Stimulated activated CD8-positive, alpha-beta memory T cell treated with anti-CD3 and anti-CD28 coated beads, Interleukin-15, amount 100 ng/mL, for 4 hours (primary cell): Measurements from ENCODE around the gene TRAP1.
"Not testable (repeated sequence)": the region's sequence is repeated elsewhere in the genome, so short reads cannot be mapped to it uniquely, and the experiment has no call there.

Experiments
- DNase-seq, 2 donors: peaks; one replicate each; pipeline ENCODE4 v3.0.0-alpha.2; 2020; ENCODE audit warnings: low read depth in 2 of 2

TRAP1 gene

DNA sequence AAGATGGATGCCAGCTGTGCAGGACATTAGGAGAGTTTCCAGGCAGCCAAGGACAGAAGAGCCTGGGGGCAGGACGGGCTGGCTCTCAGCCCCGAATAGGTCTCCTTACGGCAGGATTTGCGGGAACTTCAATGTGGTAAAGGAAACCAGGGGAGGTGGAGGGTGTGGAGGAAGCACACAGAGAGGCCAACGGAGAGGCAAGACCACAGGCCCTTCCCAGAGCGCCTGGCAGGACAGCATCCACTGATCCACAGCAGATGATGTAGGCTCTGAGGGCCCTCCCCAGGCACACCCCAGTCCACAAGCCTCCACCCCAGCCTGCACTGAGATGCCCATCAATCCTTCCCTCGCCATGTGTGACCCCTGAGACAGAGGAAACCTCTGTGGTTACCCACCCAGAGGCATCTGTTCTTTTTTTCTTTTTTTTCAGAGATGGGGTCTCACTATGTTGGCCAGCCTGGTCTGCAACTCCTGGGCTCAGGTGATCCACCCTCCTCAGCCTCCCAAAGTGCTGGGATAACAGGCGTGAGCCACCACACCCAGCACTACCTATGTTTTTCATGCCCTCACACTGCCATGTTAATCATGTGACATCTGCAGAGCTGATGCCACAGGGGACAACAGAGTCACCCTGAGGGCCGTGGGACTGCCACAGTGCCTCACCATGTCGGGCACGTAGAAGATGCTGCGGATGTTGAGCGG, 43.5 kb downstream of the TRAP1 start:
- no peak for DNase-seq

DNA sequence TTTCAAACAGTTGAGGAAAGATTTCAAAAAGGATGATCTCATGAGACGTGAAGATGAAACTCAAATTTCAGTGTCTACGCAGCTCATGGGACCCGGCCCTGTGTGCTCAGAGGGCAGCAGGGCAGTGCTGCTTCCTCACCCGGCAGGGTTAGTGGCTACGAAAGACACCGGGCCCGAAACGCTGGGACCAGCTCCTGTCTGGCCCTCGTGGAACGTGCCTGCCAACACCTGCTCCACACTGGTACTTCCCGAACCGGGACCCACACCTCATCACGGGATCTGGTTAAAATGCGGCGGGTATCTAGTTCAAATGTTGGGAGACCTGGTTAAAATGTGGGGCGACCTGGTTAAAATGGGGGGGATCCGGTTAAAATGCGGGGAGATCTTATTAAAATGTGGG, 44.1 kb downstream of the TRAP1 start:
- no peak for DNase-seq

GRCh38 chr16:3672571-3673041, 44.7 kb downstream of the TRAP1 start:
- no peak for DNase-seq

DNA sequence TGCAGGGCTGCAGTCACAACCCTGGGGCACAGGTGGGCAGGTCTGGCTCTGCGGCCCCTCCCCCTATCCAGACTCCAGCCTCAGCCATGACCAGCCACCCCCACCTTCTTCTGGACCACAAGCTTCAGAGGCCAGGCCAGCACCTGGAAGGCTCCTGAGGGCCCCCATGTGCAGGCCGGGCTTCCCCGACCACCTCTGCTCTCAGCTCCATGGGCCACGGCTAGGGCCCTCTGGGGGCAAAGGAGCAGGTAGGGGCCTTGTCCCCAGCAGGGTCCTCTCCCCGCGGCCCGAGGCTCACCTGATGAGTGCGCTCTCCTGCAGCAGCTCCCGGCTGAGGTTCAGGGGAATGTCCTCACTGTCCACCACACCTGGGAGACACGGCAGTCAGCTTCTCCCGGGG, 45.9 kb downstream of the TRAP1 start:
- DNase-seq: no peak

GRCh38 chr16:3670711-3671110, 46.6 kb downstream of the TRAP1 start:
- DNase-seq: no peak

- DNase-seq: no peak
Measured at GRCh38 chr16:3669082-3669481, 48.2 kb downstream of the TRAP1 start.

DNA sequence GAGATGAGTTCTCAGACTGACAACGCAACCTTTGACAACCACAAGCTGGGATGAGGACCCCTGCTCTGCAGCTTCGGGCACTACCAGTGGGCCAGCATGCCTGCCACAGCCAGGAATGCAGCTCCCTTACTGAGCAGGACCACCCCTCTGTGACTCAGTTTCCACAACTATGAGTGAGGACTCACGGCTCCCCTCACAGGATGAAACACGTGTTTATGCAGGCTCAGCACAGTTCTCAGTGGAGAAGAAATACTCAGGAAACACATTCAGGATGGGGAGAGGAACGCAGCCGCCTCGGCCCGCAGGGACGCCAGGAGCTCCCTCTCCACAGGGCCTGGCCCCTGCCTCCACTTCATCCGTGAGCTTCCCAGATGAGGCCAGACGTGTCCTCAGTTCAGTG, 48.7 kb downstream of the TRAP1 start:
- no peak for DNase-seq

DNA sequence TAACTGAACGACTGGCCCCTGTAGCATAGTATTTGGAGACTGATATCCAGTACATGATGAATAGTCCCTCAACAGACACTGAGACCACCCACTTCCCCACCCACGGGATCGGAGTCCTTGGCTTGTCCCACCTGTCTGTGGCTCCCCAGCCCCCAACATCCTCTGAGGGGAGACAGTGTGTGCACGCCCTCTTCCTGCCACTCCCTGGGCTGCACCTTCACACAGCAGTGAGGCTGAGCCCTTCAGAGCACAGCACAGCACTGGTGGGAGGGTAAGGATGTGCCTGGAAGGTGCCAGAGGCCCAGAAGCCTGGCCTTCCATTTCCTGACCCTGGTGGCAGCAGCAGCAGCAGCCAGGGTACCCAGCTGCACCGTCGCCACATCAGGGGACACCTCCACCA, 51.8 kb downstream of the TRAP1 start:
- peak; percentile 13 to 18 for DNase-seq

DNA sequence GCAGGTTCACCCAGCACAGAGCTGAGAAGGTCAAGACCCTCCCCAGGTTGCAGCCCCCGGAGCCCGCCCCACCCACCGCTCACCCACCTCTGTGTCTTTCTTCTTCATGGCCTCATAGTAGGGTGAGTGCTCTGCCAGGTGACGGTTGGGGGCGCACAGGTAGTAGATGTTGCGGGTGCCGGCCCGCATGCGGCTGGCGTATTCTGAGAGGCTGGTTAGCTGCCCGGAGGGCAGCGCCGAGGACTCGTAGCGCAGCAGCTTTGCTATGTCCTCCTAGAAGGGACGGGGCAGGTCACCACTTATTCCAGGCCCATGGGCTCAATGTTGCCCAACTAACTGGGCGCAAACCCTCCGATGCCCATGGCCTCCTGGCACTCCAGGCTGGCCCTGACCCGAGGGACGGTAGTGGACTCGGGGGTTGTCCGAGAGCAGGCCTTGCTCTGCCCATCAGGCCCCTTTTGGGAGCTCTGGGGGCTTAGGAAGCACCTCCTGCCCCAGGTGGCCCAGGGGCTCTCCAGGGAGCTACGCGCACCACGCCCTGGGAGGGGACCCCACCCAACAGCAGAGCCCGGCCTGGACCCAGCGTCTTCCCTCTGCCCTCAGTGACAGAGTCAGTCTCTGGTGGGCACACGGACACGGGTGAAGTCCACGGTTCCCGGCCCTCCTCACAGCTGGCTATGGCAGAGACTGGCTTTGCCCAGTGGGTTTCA, 53.0 kb downstream of the TRAP1 start:
- no peak for DNase-seq

DNA sequence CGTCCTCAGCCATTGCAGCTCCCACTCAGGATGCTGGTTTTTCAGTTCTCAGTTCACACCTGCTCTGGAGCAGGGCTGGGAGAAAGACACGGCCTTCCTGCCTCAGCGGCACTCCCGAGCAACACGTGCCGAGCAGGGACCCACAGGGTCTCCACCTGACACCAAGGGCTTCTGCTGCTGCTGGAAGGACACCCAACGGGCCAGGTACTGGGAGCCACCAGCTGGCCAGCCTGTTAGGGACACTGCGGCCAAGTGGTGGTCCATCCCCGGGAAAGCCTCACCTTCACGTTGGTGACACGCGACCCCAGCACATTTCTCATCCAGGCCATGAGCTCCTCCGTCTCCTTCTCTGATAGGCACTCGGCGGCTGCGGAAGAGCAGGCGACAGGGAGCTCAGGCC, 54.7 kb downstream of the TRAP1 start:
- DNase-seq: no peak

DNA sequence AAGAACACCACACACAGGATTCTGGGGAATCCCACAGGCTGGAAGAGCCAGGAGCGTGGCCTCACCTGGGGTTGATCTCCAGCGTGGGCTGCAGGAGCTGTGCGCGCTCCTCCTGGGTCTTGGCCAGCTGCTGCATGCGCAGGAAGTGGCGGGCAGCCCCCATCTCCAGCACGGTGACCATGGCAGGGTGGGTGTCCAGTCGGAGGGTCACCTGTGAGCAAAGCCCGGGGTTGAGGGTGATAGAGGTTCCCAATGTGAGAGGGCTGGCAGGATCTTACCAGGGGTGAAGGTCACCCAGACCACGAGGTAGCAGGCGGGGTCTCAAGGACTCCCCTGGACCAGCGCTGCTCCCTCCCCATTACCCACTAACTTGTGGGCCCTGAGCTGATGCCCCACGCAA, 55.4 kb downstream of the TRAP1 start:
- DNase-seq: no peak

GRCh38 chr16:3661311-3661710, 56.0 kb downstream of the TRAP1 start:
- no peak for DNase-seq

DNA sequence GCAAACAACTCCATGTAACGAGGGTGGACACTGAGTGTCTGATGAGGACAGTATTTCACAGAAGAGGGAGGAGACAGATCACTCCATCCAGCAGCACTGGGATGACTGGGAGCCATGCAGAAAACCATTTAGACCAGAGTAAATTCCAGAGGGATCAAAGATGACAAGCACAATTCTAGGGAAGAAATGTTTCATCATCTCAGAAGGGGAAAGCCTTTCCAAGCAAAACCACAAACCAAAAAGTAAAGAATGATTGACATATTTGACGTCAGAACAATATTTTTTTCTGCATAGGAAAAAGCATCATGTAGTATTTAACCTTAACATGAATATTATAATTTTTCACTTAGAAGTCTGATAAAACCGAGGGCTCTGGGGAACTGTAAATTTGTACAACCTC, 58.1 kb downstream of the TRAP1 start:
- DNase-seq: no peak

- DNase-seq: peak in 1 of 2 donors; percentile 37
Measured at GRCh38 chr16:3656491-3657468, 60.5 kb downstream of the TRAP1 start.

- DNase-seq: not testable (repeated sequence)
Measured at GRCh38 chr16:3656160-3656490, 61.2 kb downstream of the TRAP1 start.

GRCh38 chr16:3655396-3656159, 61.7 kb downstream of the TRAP1 start:
- DNase-seq: no peak

DNA sequence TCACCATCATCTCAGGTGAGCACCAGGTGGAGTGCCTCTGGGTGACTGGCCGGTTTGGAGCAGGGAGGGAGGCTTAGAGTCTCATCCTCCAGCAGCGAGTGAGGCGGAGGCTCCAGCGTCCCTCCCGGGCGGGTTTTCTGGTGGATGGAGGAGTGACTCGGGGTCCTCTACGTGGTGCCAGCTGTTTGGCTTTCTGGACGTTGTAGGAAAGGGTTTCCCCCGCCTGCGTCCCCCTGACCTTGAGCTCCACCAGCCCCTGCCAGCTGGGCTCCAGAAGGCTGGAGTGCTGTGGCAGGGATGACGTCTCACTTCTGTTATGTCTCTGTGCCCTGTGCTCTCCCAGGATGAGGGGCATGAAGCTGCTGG, 62.3 kb downstream of the TRAP1 start:
- no peak for DNase-seq

GRCh38 chr16:3654249-3654991, 62.9 kb downstream of the TRAP1 start, which contains the start of gene DNASE1:
DNASE1 (plus strand) TSS chr16:3654691; CDS start chr16:3655374, 683 bp downstream.
- DNase-seq: peak in 1 of 2 donors; percentile 6

DNA sequence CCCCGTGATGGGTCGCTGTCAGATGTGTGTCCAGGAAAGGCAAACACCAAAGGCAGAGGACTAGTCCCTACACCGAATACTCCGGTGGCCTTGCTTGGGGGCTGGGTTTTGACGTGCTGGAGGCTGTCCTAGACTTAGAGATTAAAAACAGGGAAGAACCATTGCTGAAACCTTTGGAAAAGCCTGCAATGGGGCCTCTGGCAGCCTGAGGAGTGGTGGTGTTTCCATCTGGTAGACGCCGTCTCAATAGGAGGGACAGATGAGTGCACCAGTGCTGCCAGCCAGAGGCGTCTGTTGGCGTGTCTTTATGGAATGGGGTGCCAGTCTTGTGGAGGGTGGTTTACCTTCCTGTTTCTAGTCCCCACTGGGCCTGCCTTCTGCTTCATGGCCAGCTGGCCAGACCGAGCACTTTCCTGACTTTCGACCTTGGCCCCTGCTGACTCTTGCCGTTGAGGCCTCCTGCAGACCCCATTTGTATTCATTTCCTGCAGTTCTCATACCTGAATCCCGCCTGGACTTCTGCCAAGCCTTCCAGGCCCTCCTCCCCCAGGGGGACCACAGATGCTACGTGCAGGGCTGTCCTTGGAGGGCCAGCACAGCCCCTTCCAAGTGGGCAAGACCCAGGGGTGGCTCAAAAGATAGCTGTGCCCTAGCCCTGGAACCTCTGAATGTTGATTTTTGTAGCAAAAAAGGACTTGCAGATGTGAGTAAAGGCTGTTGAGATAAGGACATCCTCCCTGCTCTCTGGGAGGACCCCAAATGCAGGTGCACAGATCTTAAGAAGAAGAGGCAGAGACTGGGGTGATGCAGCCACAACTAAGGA, 64.7 kb downstream of the TRAP1 start:
- no peak for DNase-seq
